HepG2 (cell line): ENCODE results near the gene IGDCC3. TPM values are rescaled to one million over a fixed set of nuclear protein-coding genes. Genes with fewer than 3 reads are reported as not detected.
A peak's percentile ranks its signal among the peaks of the same experiment; 100 is the strongest.

Source experiments
- ATF7-NPFF ChIP-seq: sonication (generic); formaldehyde crosslinking; IDR thresholded peaks from 2 replicates; pipeline ENCODE4 v1.8.1; 2023; ENCODE audit warnings: mild to moderate bottlenecking, low read depth, missing genetic modification reagents, moderate library complexity
- HNRNPL ChIP-seq: fragments of 200-400 bp; formaldehyde crosslinking; IDR thresholded peaks from 2 replicates; pipeline ENCODE4 v1.6.1; 2017; ENCODE audit warnings: mild to moderate bottlenecking, low read depth, low read length
- HOXD1 ChIP-seq: sonication (generic); formaldehyde crosslinking; IDR thresholded peaks from 2 replicates; pipeline ENCODE4 v1.5.0; 2020; ENCODE audit warnings: missing genetic modification reagents
- JDP2 ChIP-seq: sonication (generic); formaldehyde crosslinking; IDR thresholded peaks from 2 replicates; pipeline ENCODE4 v1.8.1; 2022; ENCODE audit warnings: missing genetic modification reagents, borderline replicate concordance
- NFIC ChIP-seq: IDR thresholded peaks from 2 replicates; pipeline ENCODE4 v1.6.1; 2012; ENCODE audit warnings: mild to moderate bottlenecking, low read length, inconsistent platforms
- NFYB ChIP-seq: sonication (generic); formaldehyde crosslinking; IDR thresholded peaks from 2 replicates; pipeline ENCODE4 v1.4.0; 2020; ENCODE audit warnings: missing genetic modification reagents
- NR3C1 ChIP-seq: sonication (generic); formaldehyde crosslinking; IDR thresholded peaks from 2 replicates; pipeline ENCODE4 v1.4.0; 2020; ENCODE audit warnings: missing genetic modification reagents
- PCBP2 ChIP-seq: fragments of 200-400 bp; formaldehyde crosslinking; optimal IDR thresholded peaks from 2 replicates; pipeline ENCODE3; 2018; ENCODE audit warnings: low read length, low read depth; ENCODE audit not compliant: poor library complexity, severe bottlenecking
- RAD21 ChIP-seq: fragments of 450-650 bp; formaldehyde crosslinking; IDR thresholded peaks from 2 replicates; pipeline ENCODE4 v1.5.0; 2020; ENCODE audit warnings: mild to moderate bottlenecking
- RAD51 ChIP-seq: fragments of 450-650 bp; IDR thresholded peaks from 2 replicates; pipeline ENCODE4 v1.6.1; 2016; ENCODE audit warnings: borderline replicate concordance
- RBFOX2 ChIP-seq: fragments of 200-400 bp; formaldehyde crosslinking; IDR thresholded peaks from 2 replicates; pipeline ENCODE4 v1.6.1; 2017; ENCODE audit warnings: low read depth, mild to moderate bottlenecking, low read length
- TAF15 ChIP-seq: fragments of 200-400 bp; formaldehyde crosslinking; IDR thresholded peaks from one replicate; pipeline ENCODE4 v1.6.1; 2018; ENCODE audit warnings: mild to moderate bottlenecking, low read depth, low read length; ENCODE audit not compliant: poor library complexity, severe bottlenecking
- ZBTB7B ChIP-seq: sonication (generic); formaldehyde crosslinking; IDR thresholded peaks from 2 replicates; pipeline ENCODE4 v1.4.0; 2020; ENCODE audit warnings: missing genetic modification reagents
- ZFP36L1 ChIP-seq: sonication (generic); formaldehyde crosslinking; IDR thresholded peaks from 2 replicates; pipeline ENCODE4 v1.8.0; 2022; ENCODE audit warnings: mild to moderate bottlenecking, missing genetic modification reagents, moderate library complexity
- ZFP36L2 ChIP-seq: sonication (generic); formaldehyde crosslinking; IDR thresholded peaks from 2 replicates; pipeline ENCODE4 v1.4.0; 2020; ENCODE audit warnings: missing genetic modification reagents
- ZNF180 ChIP-seq: sonication (generic); formaldehyde crosslinking; IDR thresholded peaks from 2 replicates; pipeline ENCODE4 v1.4.0; 2020; ENCODE audit warnings: low read depth, missing genetic modification reagents, borderline replicate concordance
- ZNF256 ChIP-seq: sonication (generic); formaldehyde crosslinking; conservative IDR thresholded peaks from 2 replicates; pipeline ENCODE4 v1.4.0; 2020; ENCODE audit warnings: missing genetic modification reagents
- ZNF274 ChIP-seq: sonication (generic); formaldehyde crosslinking; IDR thresholded peaks from 2 replicates; pipeline ENCODE4 v1.5.1; 2020; ENCODE audit warnings: mild to moderate bottlenecking, missing genetic modification reagents
- ZNF350 ChIP-seq: sonication (generic); formaldehyde crosslinking; IDR thresholded peaks from 2 replicates; pipeline ENCODE4 v1.4.0; 2020; ENCODE audit warnings: mild to moderate bottlenecking, low read depth, missing genetic modification reagents, borderline replicate concordance
- ZNF431 ChIP-seq: sonication (generic); formaldehyde crosslinking; IDR thresholded peaks from 2 replicates; pipeline ENCODE4 v1.9.0; 2022; ENCODE audit warnings: missing genetic modification reagents, low read depth, mild to moderate bottlenecking, borderline replicate concordance
- ZNF496 ChIP-seq: sonication (generic); formaldehyde crosslinking; IDR thresholded peaks from 2 replicates; pipeline ENCODE4 v1.8.1; 2023; ENCODE audit warnings: mild to moderate bottlenecking, moderate library complexity, missing genetic modification reagents; ENCODE audit not compliant: insufficient replicate concordance
- ZNF615 ChIP-seq: sonication (generic); formaldehyde crosslinking; IDR thresholded peaks from 2 replicates; pipeline ENCODE4 v1.5.0; 2020; ENCODE audit warnings: mild to moderate bottlenecking, missing genetic modification reagents, borderline replicate concordance
- ZNF709 ChIP-seq: sonication (generic); formaldehyde crosslinking; IDR thresholded peaks from 2 replicates; pipeline ENCODE4 v1.5.0; 2020; ENCODE audit warnings: mild to moderate bottlenecking, missing genetic modification reagents
- polyA plus RNA-seq, 8 experiments: library from polyadenylated mRNA; depleted of rRNA in 3 of 8; stranded (reverse) in 7 of 8; unstranded in 1 of 8; fragments of >200 nt; fragmentation: Illumina TruSeq in 4 of 8; extraction: Trizol in 4 of 8; gene quantifications; 2 replicates each; pipeline versions ENCODE4 v1.2.1 to v1.2.3, GENCODE V29; 2011 to 2016; ENCODE audit warnings: low read depth in 4 of 8, missing spikeins in 1 of 8, mixed read lengths in 1 of 8; ENCODE audit not compliant: insufficient read depth in 1 of 8
- total RNA-seq, 5 experiments: library from RNA; depleted of rRNA; stranded (reverse); fragments of >200 nt; fragmentation: Illumina TruSeq; extraction: Trizol; gene quantifications; 2 replicates each; pipeline ENCODE4 v1.2.3, GENCODE V29; 2016; ENCODE audit warnings: low read depth in 1 of 5
- TF ChIP-seq, protein P1 (sequence below): sonication (generic); formaldehyde crosslinking; IDR thresholded peaks from 2 replicates; pipeline ENCODE4 v1.8.1; 2023; ENCODE audit warnings: mild to moderate bottlenecking, moderate library complexity, missing genetic modification reagents
- TF ChIP-seq, protein P2 (sequence below): sonication (generic); formaldehyde crosslinking; IDR thresholded peaks from 2 replicates; pipeline ENCODE4 v1.4.0; 2020; ENCODE audit warnings: missing genetic modification reagents, borderline replicate concordance

IGDCC3 gene
- total and polyA plus RNA-seq, 2 of the 13 experiments (the other 11 are each of a cell fraction or from before 2014, with no cell fraction given) = 30.1 to 51.8 TPM

DNA sequence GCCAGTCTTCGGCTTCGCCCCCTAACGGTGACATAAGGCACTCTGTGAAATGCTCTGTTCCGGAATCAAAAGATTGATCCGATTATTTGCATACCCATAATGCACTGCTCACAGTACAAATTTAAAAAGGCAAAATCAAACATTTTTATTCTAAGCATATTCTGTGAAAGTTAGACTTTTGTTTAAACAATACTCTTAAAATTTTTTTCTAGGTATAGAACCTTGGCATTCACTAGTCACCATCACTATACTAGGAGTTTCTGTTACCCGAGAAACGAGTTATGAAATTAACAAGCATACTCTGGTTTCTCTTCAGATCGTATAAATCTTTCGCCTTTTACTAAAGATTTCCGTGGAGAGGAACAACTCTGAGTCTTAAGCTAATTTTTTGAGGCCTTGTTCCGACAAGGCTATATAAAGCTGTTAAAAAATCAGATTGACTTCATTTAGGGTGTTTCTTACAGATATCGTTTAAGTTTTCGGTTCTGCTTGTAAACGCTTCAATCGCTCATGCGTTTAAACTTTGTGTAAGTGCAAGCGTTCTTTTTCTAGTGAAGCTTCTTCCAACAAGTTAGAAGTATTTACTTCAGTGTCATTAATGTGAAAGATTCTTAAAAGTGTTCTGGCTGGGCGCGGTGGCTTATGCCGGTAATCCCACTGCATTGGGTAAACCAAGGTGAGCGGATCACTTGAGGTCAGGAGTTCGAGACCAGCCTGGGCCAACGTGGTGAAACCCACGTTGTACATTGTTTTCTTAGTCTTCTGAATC lies 73.2 kb downstream of the IGDCC3 start, which contains the start of gene RNU5B-1 (continued):
- TF ChIP-seq RAD21 (CRISPR knock-in tag) (peak; percentile 63), PCBP2 (no peak), RBFOX2 (peak; percentile 86), HOXD1 (CRISPR knock-in tag) (0 out of 2 replicates have a peak, but pooled peaks have one; percentile 21), ZFP36L1 (CRISPR knock-in tag) (peak; percentile 84; the same call in 1 of the 2 replicates), NFIC (peak; percentile 95), TAF15 (no peak), HNRNPL (no peak), NFYB (CRISPR knock-in tag) (no peak), ZNF180 (CRISPR knock-in tag) (no peak), ZNF350 (CRISPR knock-in tag) (peak; percentile 45; the same call in 1 of the 2 replicates), ZNF256 (CRISPR knock-in tag) (peak; percentile 31; the same call in 1 of the 2 replicates), ZNF431 (CRISPR knock-in tag) (no peak), RAD51 (no peak), ZNF709 (CRISPR knock-in tag) (no peak), ZFP36L2 (CRISPR knock-in tag) (no peak), NR3C1 (no peak), ZNF615 (CRISPR knock-in tag) (peak; percentile 68; the same call in 1 of the 2 replicates), ZNF496 (CRISPR knock-in tag) (no peak), ZBTB7B (CRISPR knock-in tag) (peak; percentile 53), ZNF274 (no peak), JDP2 (0 out of 2 replicates have a peak, but pooled peaks have one; percentile 42), ATF7-NPFF (peak; percentile 82)
- TF ChIP-seq, protein P1, sequence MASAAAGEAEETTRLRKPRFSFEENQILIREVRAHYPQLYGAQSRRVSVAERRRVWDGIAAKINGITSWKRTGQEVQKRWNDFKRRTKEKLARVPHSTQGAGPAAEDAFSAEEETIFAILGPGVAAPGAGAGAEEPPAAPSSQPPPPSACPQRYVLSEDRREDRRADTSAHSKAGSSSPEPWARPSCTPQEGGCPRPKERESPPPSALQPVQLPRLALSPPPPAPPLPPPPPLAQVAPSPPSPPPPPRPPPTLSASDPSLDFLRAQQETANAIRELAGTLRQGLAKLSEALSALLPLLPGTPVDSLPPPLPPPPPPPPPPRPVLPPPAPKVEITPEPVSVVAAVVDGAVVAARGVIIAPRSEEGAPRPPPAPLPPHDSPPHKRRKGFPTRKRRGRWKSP (CRISPR knock-in tag) = no peak; the same call in 1 of the 2 replicates
- TF ChIP-seq, protein P2, sequence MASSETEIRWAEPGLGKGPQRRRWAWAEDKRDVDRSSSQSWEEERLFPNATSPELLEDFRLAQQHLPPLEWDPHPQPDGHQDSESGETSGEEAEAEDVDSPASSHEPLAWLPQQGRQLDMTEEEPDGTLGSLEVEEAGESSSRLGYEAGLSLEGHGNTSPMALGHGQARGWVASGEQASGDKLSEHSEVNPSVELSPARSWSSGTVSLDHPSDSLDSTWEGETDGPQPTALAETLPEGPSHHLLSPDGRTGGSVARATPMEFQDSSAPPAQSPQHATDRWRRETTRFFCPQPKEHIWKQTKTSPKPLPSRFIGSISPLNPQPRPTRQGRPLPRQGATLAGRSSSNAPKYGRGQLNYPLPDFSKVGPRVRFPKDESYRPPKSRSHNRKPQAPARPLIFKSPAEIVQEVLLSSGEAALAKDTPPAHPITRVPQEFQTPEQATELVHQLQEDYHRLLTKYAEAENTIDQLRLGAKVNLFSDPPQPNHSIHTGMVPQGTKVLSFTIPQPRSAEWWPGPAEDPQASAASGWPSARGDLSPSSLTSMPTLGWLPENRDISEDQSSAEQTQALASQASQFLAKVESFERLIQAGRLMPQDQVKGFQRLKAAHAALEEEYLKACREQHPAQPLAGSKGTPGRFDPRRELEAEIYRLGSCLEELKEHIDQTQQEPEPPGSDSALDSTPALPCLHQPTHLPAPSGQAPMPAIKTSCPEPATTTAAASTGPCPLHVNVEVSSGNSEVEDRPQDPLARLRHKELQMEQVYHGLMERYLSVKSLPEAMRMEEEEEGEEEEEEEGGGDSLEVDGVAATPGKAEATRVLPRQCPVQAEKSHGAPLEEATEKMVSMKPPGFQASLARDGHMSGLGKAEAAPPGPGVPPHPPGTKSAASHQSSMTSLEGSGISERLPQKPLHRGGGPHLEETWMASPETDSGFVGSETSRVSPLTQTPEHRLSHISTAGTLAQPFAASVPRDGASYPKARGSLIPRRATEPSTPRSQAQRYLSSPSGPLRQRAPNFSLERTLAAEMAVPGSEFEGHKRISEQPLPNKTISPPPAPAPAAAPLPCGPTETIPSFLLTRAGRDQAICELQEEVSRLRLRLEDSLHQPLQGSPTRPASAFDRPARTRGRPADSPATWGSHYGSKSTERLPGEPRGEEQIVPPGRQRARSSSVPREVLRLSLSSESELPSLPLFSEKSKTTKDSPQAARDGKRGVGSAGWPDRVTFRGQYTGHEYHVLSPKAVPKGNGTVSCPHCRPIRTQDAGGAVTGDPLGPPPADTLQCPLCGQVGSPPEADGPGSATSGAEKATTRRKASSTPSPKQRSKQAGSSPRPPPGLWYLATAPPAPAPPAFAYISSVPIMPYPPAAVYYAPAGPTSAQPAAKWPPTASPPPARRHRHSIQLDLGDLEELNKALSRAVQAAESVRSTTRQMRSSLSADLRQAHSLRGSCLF (CRISPR knock-in tag) = peak; percentile 39; the same call in 1 of the 2 replicates
